ENCODE data around the gene HINT3.

Gene HINT3

GRCh38 chr6:125988280-125988679 is 31.7 kb downstream of the HINT3 start:
- Histone ChIP-seq H3K9ac (ENCODE audit: low read depth, low read length) (no peak overlapping the region), H3K4me3 (ENCODE audit: low read depth, low read length) (peak overlapping the region; percentile 96), H3K27me3 (ENCODE audit: control insufficient read depth, insufficient read depth, low read length) (no peaks in the 10 kb centered on the region), H3K9me3 (ENCODE audit: control insufficient read depth, insufficient read depth, low read length) (no peaks in the 10 kb centered on the region), H3K36me3 (ENCODE audit: control insufficient read depth, insufficient read depth, low read length) (no peaks in the 10 kb centered on the region), H3K4me1 (ENCODE audit: control insufficient read depth, insufficient read depth, low read length) (peaks cover 14% of the 10 kb centered on the region)

- Histone ChIP-seq H3K9ac (ENCODE audit: low read depth, low read length) (no peak overlapping the region), H3K9me3 (ENCODE audit: control insufficient read depth, insufficient read depth, low read length) (no peaks in the 10 kb centered on the region), H3K36me3 (ENCODE audit: control insufficient read depth, insufficient read depth, low read length) (no peaks in the 10 kb centered on the region), H3K4me1 (ENCODE audit: control insufficient read depth, insufficient read depth, low read length) (peaks cover 14% of the 10 kb centered on the region), H3K27me3 (ENCODE audit: control insufficient read depth, insufficient read depth, low read length) (no peaks in the 10 kb centered on the region), H3K4me3 (ENCODE audit: low read depth, low read length) (no peak overlapping the region)
Measured at GRCh38 chr6:125989631-125990030, 33.1 kb downstream of the HINT3 start.

GRCh38 chr6:125991653-125992052 is 35.1 kb downstream of the HINT3 start:
- H3K4me1 ChIP-seq (ENCODE audit: control insufficient read depth, insufficient read depth, low read length), result peaks cover 14% of the 10 kb centered on the region
- no peak overlapping the region for H3K4me3 ChIP-seq (ENCODE audit: low read depth, low read length)
- H3K9me3 ChIP-seq (ENCODE audit: control insufficient read depth, insufficient read depth, low read length), result no peaks in the 10 kb centered on the region
- no peaks in the 10 kb centered on the region for H3K27me3 ChIP-seq (ENCODE audit: control insufficient read depth, insufficient read depth, low read length)
- no peak overlapping the region for H3K9ac ChIP-seq (ENCODE audit: low read depth, low read length)
- no peaks in the 10 kb centered on the region for H3K36me3 ChIP-seq (ENCODE audit: control insufficient read depth, insufficient read depth, low read length)

GRCh38 chr6:125994670-125995488 is 38.3 kb downstream of the HINT3 start:
- Histone ChIP-seq H3K4me1 (ENCODE audit: control insufficient read depth, insufficient read depth, low read length) (peaks cover under 1% of the 10 kb centered on the region), H3K27me3 (ENCODE audit: control insufficient read depth, insufficient read depth, low read length) (no peaks in the 10 kb centered on the region), H3K36me3 (ENCODE audit: control insufficient read depth, insufficient read depth, low read length) (no peaks in the 10 kb centered on the region), H3K9ac (ENCODE audit: low read depth, low read length) (no peak overlapping the region), H3K4me3 (ENCODE audit: low read depth, low read length) (no peak overlapping the region), H3K9me3 (ENCODE audit: control insufficient read depth, insufficient read depth, low read length) (no peaks in the 10 kb centered on the region)

- Histone ChIP-seq H3K36me3 (ENCODE audit: control insufficient read depth, insufficient read depth, low read length) (no peaks in the 10 kb centered on the region), H3K4me3 (ENCODE audit: low read depth, low read length) (no peak overlapping the region), H3K27me3 (ENCODE audit: control insufficient read depth, insufficient read depth, low read length) (no peaks in the 10 kb centered on the region), H3K9ac (ENCODE audit: low read depth, low read length) (no peak overlapping the region), H3K9me3 (ENCODE audit: control insufficient read depth, insufficient read depth, low read length) (no peaks in the 10 kb centered on the region), H3K4me1 (ENCODE audit: control insufficient read depth, insufficient read depth, low read length) (no peaks in the 10 kb centered on the region)
Measured at GRCh38 chr6:125995972-125996580, 39.5 kb downstream of the HINT3 start.

GRCh38 chr6:126002755-126003679 is 46.4 kb downstream of the HINT3 start:
- no peak overlapping the region for H3K9ac ChIP-seq (ENCODE audit: low read depth, low read length)
- H3K4me3 ChIP-seq (ENCODE audit: low read depth, low read length), result no peak overlapping the region
- H3K36me3 ChIP-seq (ENCODE audit: control insufficient read depth, insufficient read depth, low read length), result no peaks in the 10 kb centered on the region
- H3K4me1 ChIP-seq (ENCODE audit: control insufficient read depth, insufficient read depth, low read length), result no peaks in the 10 kb centered on the region
- no peaks in the 10 kb centered on the region for H3K27me3 ChIP-seq (ENCODE audit: control insufficient read depth, insufficient read depth, low read length)
- no peaks in the 10 kb centered on the region for H3K9me3 ChIP-seq (ENCODE audit: control insufficient read depth, insufficient read depth, low read length)

GRCh38 chr6:126007800-126008199 is 51.2 kb downstream of the HINT3 start:
- Histone ChIP-seq H3K4me1 (ENCODE audit: control insufficient read depth, insufficient read depth, low read length) (no peaks in the 10 kb centered on the region), H3K27me3 (ENCODE audit: control insufficient read depth, insufficient read depth, low read length) (no peaks in the 10 kb centered on the region), H3K36me3 (ENCODE audit: control insufficient read depth, insufficient read depth, low read length) (peaks cover 2% of the 10 kb centered on the region), H3K4me3 (ENCODE audit: low read depth, low read length) (no peak overlapping the region), H3K9ac (ENCODE audit: low read depth, low read length) (no peak overlapping the region), H3K9me3 (ENCODE audit: control insufficient read depth, insufficient read depth, low read length) (no peaks in the 10 kb centered on the region)

- H3K27me3 ChIP-seq (ENCODE audit: control insufficient read depth, insufficient read depth, low read length), result no peaks in the 10 kb centered on the region
- peaks cover 2% of the 10 kb centered on the region for H3K36me3 ChIP-seq (ENCODE audit: control insufficient read depth, insufficient read depth, low read length)
- H3K4me3 ChIP-seq (ENCODE audit: low read depth, low read length), result no peak overlapping the region
- no peak overlapping the region for H3K9ac ChIP-seq (ENCODE audit: low read depth, low read length)
- H3K9me3 ChIP-seq (ENCODE audit: control insufficient read depth, insufficient read depth, low read length), result no peaks in the 10 kb centered on the region
- H3K4me1 ChIP-seq (ENCODE audit: control insufficient read depth, insufficient read depth, low read length), result no peaks in the 10 kb centered on the region
Measured at GRCh38 chr6:126010040-126010439, 53.5 kb downstream of the HINT3 start.

- Histone ChIP-seq H3K9ac (ENCODE audit: low read depth, low read length) (no peak overlapping the region), H3K27me3 (ENCODE audit: control insufficient read depth, insufficient read depth, low read length) (no peaks in the 10 kb centered on the region), H3K4me1 (ENCODE audit: control insufficient read depth, insufficient read depth, low read length) (no peaks in the 10 kb centered on the region), H3K9me3 (ENCODE audit: control insufficient read depth, insufficient read depth, low read length) (no peaks in the 10 kb centered on the region), H3K4me3 (ENCODE audit: low read depth, low read length) (no peak overlapping the region), H3K36me3 (ENCODE audit: control insufficient read depth, insufficient read depth, low read length) (peaks cover 3% of the 10 kb centered on the region)
Measured at GRCh38 chr6:126015863-126016262, 59.3 kb downstream of the HINT3 start.

GRCh38 chr6:126016591-126016990 is 60.0 kb downstream of the HINT3 start:
- Histone ChIP-seq H3K9me3 (ENCODE audit: control insufficient read depth, insufficient read depth, low read length) (no peaks in the 10 kb centered on the region), H3K36me3 (ENCODE audit: control insufficient read depth, insufficient read depth, low read length) (peaks cover 3% of the 10 kb centered on the region), H3K27me3 (ENCODE audit: control insufficient read depth, insufficient read depth, low read length) (no peaks in the 10 kb centered on the region), H3K4me1 (ENCODE audit: control insufficient read depth, insufficient read depth, low read length) (no peaks in the 10 kb centered on the region), H3K9ac (ENCODE audit: low read depth, low read length) (no peak overlapping the region), H3K4me3 (ENCODE audit: low read depth, low read length) (no peak overlapping the region)

GRCh38 chr6:126017668-126018067 is 61.1 kb downstream of the HINT3 start:
- Histone ChIP-seq H3K36me3 (ENCODE audit: control insufficient read depth, insufficient read depth, low read length) (peaks cover 3% of the 10 kb centered on the region), H3K9me3 (ENCODE audit: control insufficient read depth, insufficient read depth, low read length) (no peaks in the 10 kb centered on the region), H3K4me1 (ENCODE audit: control insufficient read depth, insufficient read depth, low read length) (no peaks in the 10 kb centered on the region), H3K9ac (ENCODE audit: low read depth, low read length) (no peak overlapping the region), H3K27me3 (ENCODE audit: control insufficient read depth, insufficient read depth, low read length) (no peaks in the 10 kb centered on the region), H3K4me3 (ENCODE audit: low read depth, low read length) (no peak overlapping the region)
